H1 (cell line): ENCODE measurements around the gene ATP5F1E. TPM values are rescaled to one million over a fixed set of nuclear protein-coding genes. Genes with fewer than 3 reads are reported as not detected.

Experiments
- CTCF ChIA-PET: fragments of 300-600 bp; sonication (Branson Sonifier 250); formaldehyde crosslinking; loops from one replicate; lab custom pipeline; 2021; ENCODE audit not compliant: partially characterized antibody; lab: Charles Lee
- POLR2A ChIA-PET: fragments of 300-600 bp; sonication (Branson Sonifier 250); formaldehyde crosslinking; loops from one replicate; lab custom pipeline; 2021; ENCODE audit warnings: inconsistent platforms; ENCODE audit not compliant: partially characterized antibody; lab: Charles Lee
- DNase-seq, 2 experiments: peaks; one replicate each; pipeline versions ENCODE4 v3.0.0 to v3.0.0-alpha.2; 2010 to 2022; ENCODE audit warnings: low spot score in 2 of 2, low read depth in 1 of 2, mixed read lengths in 1 of 2
- FAIRE-seq: peaks from 2 replicates; lab custom pipeline; 2011; peaks lifted over from hg19 to GRCh38; lab: Jason Lieb, UNC
- H2AFZ ChIP-seq: 2 replicates; pipeline ENCODE4 v1.8.1; 2012; ENCODE audit warnings: low read length, inconsistent platforms
- H2AK5ac ChIP-seq: 2 replicates; pipeline ENCODE4 v1.6.1; 2013; ENCODE audit warnings: low read depth, low read length
- H2BK120ac ChIP-seq: replicated peaks from 2 replicates; pipeline ENCODE3; 2013; ENCODE audit warnings: low read depth, low read length, inconsistent platforms
- H2BK12ac ChIP-seq: 2 replicates; pipeline ENCODE4 v1.6.1; 2013; ENCODE audit warnings: low read depth, low read length
- H2BK15ac ChIP-seq: 2 replicates; pipeline ENCODE4 v1.6.1; 2013; ENCODE audit warnings: low read length
- H2BK20ac ChIP-seq: 2 replicates; pipeline ENCODE4 v1.6.1; 2013; ENCODE audit warnings: low read length
- H2BK5ac ChIP-seq: 2 replicates; pipeline ENCODE4 v1.6.1; 2013; ENCODE audit warnings: low read depth, low read length
- H3K14ac ChIP-seq: 2 replicates; pipeline ENCODE4 v1.6.1; 2013; ENCODE audit warnings: inconsistent platforms; ENCODE audit not compliant: insufficient read length
- H3K18ac ChIP-seq: 2 replicates; pipeline ENCODE4 v1.6.1; 2013; ENCODE audit warnings: low read length; ENCODE audit errors: extremely low read depth
- H3K23ac ChIP-seq: 2 replicates; pipeline ENCODE4 v1.6.1; 2013; ENCODE audit warnings: inconsistent platforms; ENCODE audit not compliant: insufficient read length
- H3K23me2 ChIP-seq: 2 replicates; pipeline ENCODE4 v1.6.1; 2013; ENCODE audit warnings: low read depth, low read length
- H3K27ac ChIP-seq: 2 replicates; pipeline ENCODE4 v1.6.1; 2011; ENCODE audit warnings: low read depth, low read length, inconsistent platforms
- H3K27me3 ChIP-seq, 4 experiments: replicated peaks in 1 of 4; 1 replicate in 1 of 4; 2 replicates in 3 of 4; pipeline versions ENCODE4 v1.6.1 to v1.8.1; 2011 to 2013; ENCODE audit warnings: low read length in 3 of 4, mild to moderate bottlenecking in 3 of 4, inconsistent platforms in 2 of 4, mixed read lengths in 2 of 4, moderate library complexity in 1 of 4; ENCODE audit not compliant: control insufficient read depth in 3 of 4, insufficient read depth in 3 of 4; ENCODE audit errors: extremely low read depth in 1 of 4
- H3K36me3 ChIP-seq, 4 experiments: 2 replicates each; pipeline versions ENCODE4 v1.6.1 to v1.8.1; 2011 to 2013; ENCODE audit warnings: mild to moderate bottlenecking in 4 of 4, low read length in 3 of 4, moderate library complexity in 2 of 4, control low read depth in 1 of 4, inconsistent platforms in 1 of 4; ENCODE audit not compliant: insufficient read depth in 4 of 4, control insufficient read depth in 2 of 4
- H3K4ac ChIP-seq: replicated peaks from 2 replicates; pipeline ENCODE3; 2013; ENCODE audit warnings: low read length, low read depth, mixed read lengths, inconsistent platforms; ENCODE audit not compliant: insufficient read length
- H3K4me1 ChIP-seq, 4 experiments: replicated peaks in 1 of 4; 1 replicate in 1 of 4; 2 replicates in 3 of 4; pipeline versions ENCODE4 v1.6.1 to v1.8.1; 2011 to 2013; ENCODE audit warnings: low read length in 3 of 4, inconsistent platforms in 2 of 4, mixed read lengths in 1 of 4; ENCODE audit not compliant: insufficient read depth in 4 of 4, control insufficient read depth in 3 of 4
- H3K4me2 ChIP-seq, 2 experiments: 2 replicates each; pipeline versions ENCODE4 v1.6.1 to v1.8.1; 2011 to 2013; ENCODE audit warnings: low read depth in 2 of 2, low read length in 2 of 2, control low read depth in 1 of 2, inconsistent platforms in 1 of 2, mild to moderate bottlenecking in 1 of 2; ENCODE audit not compliant: insufficient read depth in 1 of 2
- H3K4me3 ChIP-seq, 4 experiments: fragments of 200-600, 300-600 bp in 1 of 4; sonication (generic), shearing (Covaris generic), sonication (Bioruptor Twin) in 1 of 4; 2 replicates each; pipeline versions ENCODE4 v1.5.1 to v1.8.1; 2011 to 2016; ENCODE audit warnings: low read length in 4 of 4, low read depth in 3 of 4, control low read depth in 2 of 4, inconsistent platforms in 2 of 4, mild to moderate bottlenecking in 2 of 4, mixed read lengths in 1 of 4, moderate library complexity in 1 of 4; ENCODE audit not compliant: insufficient read depth in 2 of 4; ENCODE audit errors: extremely low read depth in 1 of 4
- H3K56ac ChIP-seq: replicated peaks from 2 replicates; pipeline ENCODE3; 2013; ENCODE audit warnings: low read depth, mild to moderate bottlenecking, mixed read lengths, low read length, inconsistent platforms; ENCODE audit not compliant: insufficient read length
- H3K79me1 ChIP-seq: 2 replicates; pipeline ENCODE4 v1.6.1; 2013; ENCODE audit warnings: low read depth, low read length, control low read depth
- H3K79me2 ChIP-seq, 2 experiments: 2 replicates each; pipeline versions ENCODE4 v1.6.1 to v1.8.1; 2012 to 2013; ENCODE audit warnings: low read length in 2 of 2, mild to moderate bottlenecking in 2 of 2, inconsistent platforms in 1 of 2; ENCODE audit not compliant: insufficient read depth in 2 of 2, control insufficient read depth in 1 of 2
- H3K9ac ChIP-seq, 4 experiments: replicated peaks in 1 of 4; 1 replicate in 1 of 4; 2 replicates in 3 of 4; pipeline versions ENCODE4 v1.6.1 to v1.8.1; 2011 to 2013; ENCODE audit warnings: low read depth in 3 of 4, low read length in 3 of 4, control low read depth in 2 of 4, mild to moderate bottlenecking in 2 of 4, moderate library complexity in 2 of 4, inconsistent platforms in 1 of 4; ENCODE audit errors: extremely low read depth in 1 of 4
- H3K9me3 ChIP-seq, 2 experiments: 2 replicates each; pipeline versions ENCODE4 v1.6.1 to v1.8.1; 2012 to 2013; ENCODE audit warnings: mild to moderate bottlenecking in 2 of 2, moderate library complexity in 2 of 2, control low read depth in 1 of 2, inconsistent platforms in 1 of 2, low read depth in 1 of 2, low read length in 1 of 2, mixed read lengths in 1 of 2; ENCODE audit not compliant: insufficient read depth in 2 of 2
- H4K20me1 ChIP-seq, 2 experiments: replicated peaks in 1 of 2; 2 replicates each; pipeline versions ENCODE3 to v1.8.1; 2011 to 2013; ENCODE audit warnings: inconsistent platforms in 2 of 2, low read length in 2 of 2, mild to moderate bottlenecking in 1 of 2; ENCODE audit not compliant: insufficient read depth in 2 of 2, control insufficient read depth in 1 of 2
- H4K5ac ChIP-seq: 2 replicates; pipeline ENCODE4 v1.6.1; 2013; ENCODE audit warnings: low read length, low read depth, mixed read lengths, inconsistent platforms; ENCODE audit not compliant: insufficient read length
- H4K8ac ChIP-seq: 2 replicates; pipeline ENCODE4 v1.8.0; 2013; ENCODE audit warnings: mild to moderate bottlenecking, moderate library complexity, low read length, inconsistent platforms; ENCODE audit not compliant: insufficient read depth; ENCODE audit errors: extremely low read depth
- H4K91ac ChIP-seq: replicated peaks from 2 replicates; pipeline ENCODE3; 2013; ENCODE audit warnings: low read length, mixed read lengths, inconsistent platforms; ENCODE audit not compliant: insufficient read length
- BRCA1 ChIP-seq: IDR thresholded peaks from 2 replicates; pipeline ENCODE4 v1.6.1; 2012; ENCODE audit warnings: low read depth, low read length, improper control_type of control experiment
- CBX5 ChIP-seq: fragments of 300-800, 300-1000 bp; sonication (generic); IDR thresholded peaks from 2 replicates; pipeline ENCODE4 v1.7.1; 2016; ENCODE audit warnings: antibody characterized with exemption, low read length, low read depth
- GABPA ChIP-seq: IDR thresholded peaks from 2 replicates; pipeline ENCODE4 v1.6.1; 2011; ENCODE audit warnings: mild to moderate bottlenecking, low read length, moderate library complexity, borderline replicate concordance; ENCODE audit not compliant: insufficient read depth
- KDM1A ChIP-seq: fragments of 200-600, 300-600 bp; sonication (generic); IDR thresholded peaks from 2 replicates; pipeline ENCODE4 v1.7.1; 2016; ENCODE audit warnings: mild to moderate bottlenecking, low read length, borderline replicate concordance
- KDM5A ChIP-seq: fragments of 200-600 bp; IDR thresholded peaks from 2 replicates; pipeline ENCODE4 v1.7.1; 2012; ENCODE audit warnings: mild to moderate bottlenecking, low read length, inconsistent platforms, mixed read lengths
- MAFK ChIP-seq: IDR thresholded peaks from 2 replicates; pipeline ENCODE4 v1.6.1; 2012; ENCODE audit warnings: low read depth, mild to moderate bottlenecking, improper control_type of control experiment, low read length
- PHF8 ChIP-seq: fragments of 200-600 bp; sonication (generic); conservative IDR thresholded peaks from 2 replicates; pipeline ENCODE4 v1.7.1; 2012; ENCODE audit warnings: low read depth, mild to moderate bottlenecking, inconsistent platforms, low read length, moderate library complexity
- POU5F1 ChIP-seq: IDR thresholded peaks from 2 replicates; pipeline ENCODE4 v1.6.1; 2011; ENCODE audit warnings: low read depth, mild to moderate bottlenecking, low read length, moderate library complexity
- RBBP5 ChIP-seq: IDR thresholded peaks from 2 replicates; pipeline ENCODE4 v1.7.1; 2012; ENCODE audit warnings: low read depth, mild to moderate bottlenecking, inconsistent platforms, low read length, moderate library complexity, borderline replicate concordance
- RFX5 ChIP-seq: IDR thresholded peaks from 2 replicates; pipeline ENCODE4 v1.6.1; 2011; ENCODE audit warnings: low read depth, low read length, improper control_type of control experiment, borderline replicate concordance
- SAP30 ChIP-seq: fragments of 300-600 bp; sonication (generic); IDR thresholded peaks from 2 replicates; pipeline ENCODE4 v1.7.1; 2012; ENCODE audit warnings: low read length, moderate library complexity, mild to moderate bottlenecking, inconsistent platforms; ENCODE audit not compliant: insufficient read depth, insufficient replicate concordance
- SIRT6 ChIP-seq: IDR thresholded peaks from one replicate; pipeline ENCODE4 v1.7.1; 2012; ENCODE audit warnings: low read length, inconsistent platforms
- SP2 ChIP-seq: IDR thresholded peaks from 2 replicates; pipeline ENCODE4 v1.6.1; 2012; ENCODE audit warnings: mild to moderate bottlenecking, low read length, inconsistent platforms
- SP4 ChIP-seq: IDR thresholded peaks from 2 replicates; pipeline ENCODE4 v1.6.1; 2012; ENCODE audit warnings: low read length, inconsistent platforms
- SUZ12 ChIP-seq: fragments of 200-600 bp; sonication (generic); IDR thresholded peaks from 2 replicates; pipeline ENCODE4 v1.6.1; 2012; ENCODE audit warnings: mild to moderate bottlenecking, inconsistent platforms, low read length, moderate library complexity, mixed read lengths
- TCF12 ChIP-seq: IDR thresholded peaks from 2 replicates; pipeline ENCODE4 v1.6.1; 2011; ENCODE audit warnings: low read depth, mild to moderate bottlenecking, low read length
- WGBS, 2 experiments: shearing (Covaris generic) in 1 of 2; methylation state at CpG; one replicate each; pipeline versions ENCODE4 v1.1.6 to v1.1.7; 2013 to 2015; ENCODE audit warnings: low lambda C conversion rate in 2 of 2, mixed read lengths in 2 of 2, inconsistent platforms in 1 of 2, low coverage in 1 of 2, missing lambda C conversion rate in 1 of 2; ENCODE audit not compliant: insufficient replicate concordance in 2 of 2, insufficient coverage in 1 of 2, insufficient read length in 1 of 2; ENCODE audit errors: extremely low coverage in 1 of 2, missing lambda C conversion rate in 1 of 2; 5-methylcytosine and 5-hydroxymethylcytosine counted together
- polyA plus RNA-seq, 7 experiments: library from polyadenylated mRNA; depleted of rRNA in 3 of 7; stranded (reverse) in 5 of 7; unstranded in 2 of 7; fragments of >200 nt in 5 of 7; fragments of 200-250 nt in 2 of 7; gene quantifications; 1 replicate in 5 of 7; 2 replicates in 1 of 7; 4 replicates in 1 of 7; pipeline versions ENCODE4 v1.2.1 to v1.2.3, GENCODE V29; 2011 to 2013; ENCODE audit warnings: missing spikeins in 2 of 7, mixed read lengths in 2 of 7
- total RNA-seq: library from RNA; stranded (reverse); fragmentation: NEBNext Ultra II Directional; extraction: Animal tissue kit (Norgen Biotek cat#: 25700); gene quantifications from 2 replicates; pipeline ENCODE4 v1.2.1, GENCODE V29; 2021

The ATP5F1E gene
- total and polyA plus RNA-seq, 2 of the 8 experiments (the other 6 are each of a cell fraction or from before 2014, with no cell fraction given), result 15.7 to 47.8 TPM

GRCh38 chr20:58988565-58988882 is 43.6 kb downstream of the ATP5F1E start:
- H3K27ac ChIP-seq, result no peak overlapping the region
- TF ChIP-seq SIRT6 (no peak), RBBP5 (no peak), POU5F1 (no peak), KDM5A (no peak), KDM1A (no peak), BRCA1 (no peak), GABPA (no peak), CBX5 (no peak), SUZ12 (no peak), TCF12 (no peak), SP4 (no peak), MAFK (no peak), SP2 (no peak), PHF8 (no peak), SAP30 (no peak), RFX5 (no peak)

More at GRCh38 chr20:58988565-58988882, 43.6 kb downstream of the ATP5F1E start:
- Histone ChIP-seq H3K9ac (no peak overlapping the region), H3K14ac (no peak overlapping the region), H3K79me2 (peaks cover 0 to 25% of the 10 kb centered on the region in 2 experiments; a peak in 2 of 4 replicates), H3K23ac (no peak overlapping the region), H4K5ac (no peak overlapping the region), H3K56ac (no peak overlapping the region), H2BK12ac (no peak overlapping the region), H2BK20ac (no peak overlapping the region), H3K4me1 (no peaks in the 10 kb centered on the region), H3K18ac (no peak overlapping the region), H3K4ac (no peak overlapping the region), H3K36me3 (peaks cover 33 to 67% (median 58%) of the 10 kb centered on the region in 4 experiments), H2AFZ (no peak overlapping the region), H2BK15ac (no peak overlapping the region), H4K8ac (no peak overlapping the region), H3K79me1 (peaks cover 11% of the 10 kb centered on the region), H3K4me3 (no peak overlapping the region), H3K23me2 (no peaks in the 10 kb centered on the region), H2AK5ac (no peak overlapping the region), H2BK5ac (no peak overlapping the region), H3K27me3 (no peaks in the 10 kb centered on the region), H2BK120ac (no peak overlapping the region), H3K4me2 (no peak overlapping the region), H4K20me1 (peaks cover 2 to 17% of the 10 kb centered on the region in 2 experiments), H3K9me3 (no peaks in the 10 kb centered on the region), H4K91ac (no peak overlapping the region)
- CTCF ChIA-PET, result interaction anchor here (0.6 kb wide), 1 partner anchor 10 kb away, joined by 3 read pairs; no protein-coding TSS in a partner anchor
- POLR2A ChIA-PET, result interaction anchor here (0.8 to 1.2 kb wide), 2 partner anchors 8 to 9 kb away, joined by 4 read pairs; partner anchors contain the start of gene NELFCD
- WGBS, 2 experiments, result 81% methylated on average over 6 of the region's 6 CpGs; no CpG with 5 or more reads in 1 of the 2 experiments
- no peak for DNase-seq
- no peak for FAIRE-seq
